ENCODE results near the gene ABCA13. TPM values are rescaled to one million over a fixed set of nuclear protein-coding genes. Genes with fewer than 3 reads are reported as not detected.

Gene ABCA13
- total and polyA plus RNA-seq, 2 of the 4 experiments (the other 2 are of a cell fraction), result under 0.01 to 0.07 TPM

- DNase-seq (no peak), ATAC-seq (ENCODE audit: low read depth) (no peak)
- Histone ChIP-seq H3K4me1 (ENCODE audit: control insufficient read depth, insufficient read depth, low read length) (no peaks in the 10 kb centered on the region), H3K36me3 (ENCODE audit: control insufficient read depth, insufficient read depth, low read length) (no peaks in the 10 kb centered on the region), H2BK120ac (ENCODE audit: low read depth, low read length) (no peak overlapping the region), H2AFZ (replicated peaks; ENCODE audit: low read length, poor library complexity) (no peak overlapping the region), H3K27ac (ENCODE audit: insufficient read depth, low read length) (no peak overlapping the region), H4K8ac (ENCODE audit: low read depth in 2 of 2, low read length in 2 of 2) (no peak overlapping the region), H3K56ac (ENCODE audit: extremely low read depth, insufficient read depth, low read length) (no peak overlapping the region), H3K4me3 (ENCODE audit: insufficient read depth, low read depth, low read length) (no peak overlapping the region), H3K23ac (ENCODE audit: low read depth, low read length) (no peak overlapping the region), H3K79me1 (ENCODE audit: low read depth in 1 of 2, low read length in 2 of 2) (no peaks in the 10 kb centered on the region), H3K14ac (replicated peaks; ENCODE audit: low read depth, low read length) (no peak overlapping the region), H3K27me3 (ENCODE audit: control insufficient read depth, insufficient read depth, low read length) (no peaks in the 10 kb centered on the region), H2BK20ac (ENCODE audit: low read depth, low read length) (no peak overlapping the region), H4K91ac (ENCODE audit: insufficient read depth, low read depth, low read length) (no peak overlapping the region), H4K20me1 (ENCODE audit: insufficient read depth, low read length) (no peaks in the 10 kb centered on the region), H4K5ac (ENCODE audit: low read depth, low read length) (no peak overlapping the region), H3K4ac (ENCODE audit: low read depth, low read length) (no peak overlapping the region), H2AK5ac (ENCODE audit: low read depth, low read length) (no peak overlapping the region), H3K9ac (ENCODE audit: low read depth, low read length) (no peak overlapping the region), H3K18ac (ENCODE audit: low read depth, low read length) (no peak overlapping the region), H3K4me2 (ENCODE audit: low read depth, low read length) (no peak overlapping the region), H2BK5ac (ENCODE audit: low read depth, low read length, poor library complexity, severe bottlenecking) (no peak overlapping the region), H2BK15ac (ENCODE audit: low read depth, low read length) (no peak overlapping the region), H2AK9ac (replicated peaks; ENCODE audit: low read depth, low read length, poor library complexity) (no peak overlapping the region), H3K9me3 (ENCODE audit: control insufficient read depth, insufficient read depth, low read length) (no peaks in the 10 kb centered on the region), H3K9me1 (ENCODE audit: insufficient read depth, low read length) (no peaks in the 10 kb centered on the region)
- ChIA-PET CTCF (no interaction called here), POLR2A (ENCODE audit: unreplicated experiment) (no interaction called here)
- in situ Hi-C loops (cut with MboI; ENCODE audit: low sequenced_read_pairs) (no loop called here), dilution Hi-C loops (cut with HindIII; ENCODE audit: low sequenced_read_pairs, unreplicated experiment) (no loop called here), intact Hi-C loops (cut with micrococcal nuclease) (no loop called here)
- BruUV-seq (replicated peaks), result no TSS peak
- no CpG with 5 or more reads among the region's 2 CpGs for WGBS, 2 experiments (ENCODE audit: extremely low coverage in 2 of 2, insufficient read length in 1 of 2)
- no peak for TF ChIP-seq RCOR1 (IDR thresholded peaks at IDR 0.05; ENCODE audit: insufficient replicate concordance, low read length)
Observed at GRCh38 chr7:48398191-48398590, 226.9 kb downstream of the ABCA13 start.
